Endothelial cell of umbilical vein (primary cell): ENCODE measurements around the gene PFKL. TPM values are rescaled to one million over a fixed set of nuclear protein-coding genes. Genes with fewer than 3 reads are reported as not detected.
"Not testable (repeated sequence)": the region's sequence is repeated elsewhere in the genome, so short reads cannot be mapped to it uniquely, and the experiment has no call there.

Experiments
- BruUV-seq: library from RNA; stranded (reverse); fragments of 400-500 nt; replicated peaks from 2 replicates; lab custom pipeline; 2021; lab: Mats Ljungman, UMichigan
- CTCF ChIA-PET: fragments of 300-600, 350-600 bp; sonication (Branson Sonifier 250); formaldehyde crosslinking; loops from one replicate; lab custom pipeline; 2021; ENCODE audit warnings: antibody characterized with exemption, inconsistent platforms; lab: Charles Lee
- POLR2A ChIA-PET: fragments of 300-600, 350-600 bp; sonication (Branson Sonifier 250); formaldehyde crosslinking; loops from one replicate; lab custom pipeline; 2021; ENCODE audit warnings: antibody characterized with exemption, inconsistent platforms; lab: Charles Lee
- DNase-seq: peaks from one replicate; pipeline ENCODE4 v3.0.0-alpha.2; 2011; ENCODE audit warnings: low read depth, low spot score
- FAIRE-seq: peaks from 2 replicates; lab custom pipeline; 2011; peaks lifted over from hg19 to GRCh38; lab: Jason Lieb, UNC
- H2AFZ ChIP-seq: 2 replicates; pipeline ENCODE4 v1.6.0; 2012; ENCODE audit warnings: low read depth, low read length, control low read depth, inconsistent platforms
- H3K27ac ChIP-seq: 2 replicates; pipeline ENCODE4 v1.5.1; 2011; ENCODE audit warnings: low read depth, mild to moderate bottlenecking, control low read depth, low read length, moderate library complexity; ENCODE audit not compliant: insufficient read depth
- H3K27me3 ChIP-seq, 2 experiments: 2 replicates each; pipeline versions ENCODE4 v1.6.0 to v1.6.1; 2011; ENCODE audit warnings: low read length in 2 of 2, mixed read lengths in 1 of 2; ENCODE audit not compliant: control insufficient read depth in 2 of 2, insufficient read depth in 2 of 2
- H3K36me3 ChIP-seq, 2 experiments: 2 replicates in 1 of 2; 3 replicates in 1 of 2; pipeline ENCODE4 v1.5.1; 2011; ENCODE audit warnings: low read length in 2 of 2, mild to moderate bottlenecking in 1 of 2, moderate library complexity in 1 of 2; ENCODE audit not compliant: control insufficient read depth in 2 of 2, insufficient read depth in 2 of 2; ENCODE audit errors: extremely low read depth in 1 of 2
- H3K4me1 ChIP-seq: 3 replicates; pipeline ENCODE4 v1.5.1; 2011; ENCODE audit warnings: mild to moderate bottlenecking, low read length; ENCODE audit not compliant: control insufficient read depth, insufficient read depth; ENCODE audit errors: extremely low read depth
- H3K4me2 ChIP-seq: 2 replicates; pipeline ENCODE4 v1.6.1; 2011; ENCODE audit warnings: low read length, control low read depth, mixed read lengths; ENCODE audit not compliant: insufficient read depth
- H3K4me3 ChIP-seq, 3 experiments: fragments of 200-600 bp in 1 of 3; sonication (generic), shearing (Covaris generic) in 1 of 3; replicated peaks in 1 of 3; 2 replicates each; pipeline ENCODE4 v1.5.1; 2011 to 2016; ENCODE audit warnings: control low read depth in 3 of 3, low read length in 3 of 3, mild to moderate bottlenecking in 2 of 3, inconsistent platforms in 1 of 3, low read depth in 1 of 3, moderate library complexity in 1 of 3; ENCODE audit not compliant: insufficient read depth in 1 of 3
- H3K79me2 ChIP-seq: 2 replicates; pipeline ENCODE4 v1.6.0; 2012; ENCODE audit warnings: low read length, inconsistent platforms; ENCODE audit not compliant: control insufficient read depth, insufficient read depth
- H3K9ac ChIP-seq: replicated peaks from 2 replicates; pipeline ENCODE3; 2011; ENCODE audit warnings: low read length, control low read depth; ENCODE audit not compliant: insufficient read depth; ENCODE audit errors: extremely low read depth
- H3K9me1 ChIP-seq: replicated peaks from 3 replicates; pipeline ENCODE4 v1.6.0; 2011; ENCODE audit warnings: mild to moderate bottlenecking, low read length; ENCODE audit not compliant: control insufficient read depth, insufficient read depth; ENCODE audit errors: extremely low read depth
- H3K9me3 ChIP-seq: replicated peaks from 2 replicates; pipeline ENCODE4 v1.5.1; 2012; ENCODE audit warnings: low read length, inconsistent platforms; ENCODE audit not compliant: control insufficient read depth, insufficient read depth
- H4K20me1 ChIP-seq: replicated peaks from 2 replicates; pipeline ENCODE3; 2011; ENCODE audit warnings: mild to moderate bottlenecking, low read length; ENCODE audit not compliant: control insufficient read depth, insufficient read depth; ENCODE audit errors: extremely low read depth
- EZH2 ChIP-seq: IDR thresholded peaks from 2 replicates; pipeline ENCODE4 v1.6.1; 2012; ENCODE audit warnings: borderline replicate concordance, low read depth, mild to moderate bottlenecking, moderate library complexity, low read length, inconsistent platforms; ENCODE audit not compliant: severe bottlenecking
- FOS ChIP-seq: IDR thresholded peaks from 2 replicates; pipeline ENCODE4 v1.6.1; 2011; ENCODE audit warnings: mild to moderate bottlenecking, low read length, moderate library complexity, borderline replicate concordance; ENCODE audit not compliant: insufficient read depth
- GATA2 ChIP-seq: IDR thresholded peaks from 2 replicates; pipeline ENCODE4 v1.7.0; 2011; ENCODE audit warnings: low read depth, mild to moderate bottlenecking, moderate library complexity, mixed read lengths, low read length; ENCODE audit not compliant: insufficient read length, insufficient read depth
- JUN ChIP-seq: IDR thresholded peaks from 2 replicates; pipeline ENCODE4 v1.6.1; 2011; ENCODE audit warnings: borderline replicate concordance, low read depth; ENCODE audit not compliant: insufficient read length, insufficient read depth
- MYC ChIP-seq: IDR thresholded peaks from one replicate; pipeline ENCODE4 v1.6.1; 2011; ENCODE audit warnings: mild to moderate bottlenecking, low read depth, low read length
- POLR2A ChIP-seq: IDR thresholded peaks from 2 replicates; pipeline ENCODE4 v1.6.1; 2012; ENCODE audit warnings: low read depth, mild to moderate bottlenecking, control low read depth, low read length
- POLR2AphosphoS5 ChIP-seq: IDR thresholded peaks from 2 replicates; pipeline ENCODE4 v1.6.1; 2012; ENCODE audit warnings: low read depth, mild to moderate bottlenecking, control low read depth, low read length, moderate library complexity; ENCODE audit not compliant: insufficient read depth
- dilution Hi-C: fragments of 300-500 bp; cut with MboI; formaldehyde crosslinking; loops from one replicate; pipeline ENCODE4 v1.15.0; 2019; ENCODE audit warnings: low sequenced_read_pairs; ENCODE audit not compliant: extremely low pct_ligation_motif_present
- intact Hi-C: fragments of 100-400 bp; cut with micrococcal nuclease; formaldehyde crosslinking; loops from one replicate; pipeline ENCODE4 v1.10.0; 2022
- polyA plus RNA-seq, 4 experiments: library from polyadenylated mRNA; depleted of rRNA in 3 of 4; stranded (reverse) in 3 of 4; unstranded in 1 of 4; fragments of >200 nt; gene quantifications; 2 replicates each; pipeline versions ENCODE4 v1.2.1 to v1.2.3, GENCODE V29; 2011 to 2012; ENCODE audit warnings: missing spikeins in 1 of 4
- total RNA-seq: library from RNA; stranded (reverse); gene quantifications from 2 replicates; pipeline ENCODE4 v1.2.3, GENCODE V29; 2021
- TF ChIP-seq, protein P1 (sequence below), 2 donors: IDR thresholded peaks; 1 replicate in 1 of 2; 2 replicates in 1 of 2; pipeline ENCODE4 v1.5.1; 2011; ENCODE audit warnings: low read length in 2 of 2, mild to moderate bottlenecking in 2 of 2, moderate library complexity in 2 of 2, control low read depth in 1 of 2, inconsistent platforms in 1 of 2, low read depth in 1 of 2; ENCODE audit not compliant: insufficient read depth in 1 of 2; ENCODE audit errors: extremely low read depth in 1 of 2
- TF ChIP-seq, protein P2 (sequence below): IDR thresholded peaks from 2 replicates; pipeline ENCODE4 v1.6.1; 2011; ENCODE audit not compliant: insufficient read depth, insufficient read length

PFKL gene
- total and polyA plus RNA-seq, 2 donors (not counting 3 experiments of a cell fraction or from before 2014, with no cell fraction given): 137 to 154 TPM

DNA sequence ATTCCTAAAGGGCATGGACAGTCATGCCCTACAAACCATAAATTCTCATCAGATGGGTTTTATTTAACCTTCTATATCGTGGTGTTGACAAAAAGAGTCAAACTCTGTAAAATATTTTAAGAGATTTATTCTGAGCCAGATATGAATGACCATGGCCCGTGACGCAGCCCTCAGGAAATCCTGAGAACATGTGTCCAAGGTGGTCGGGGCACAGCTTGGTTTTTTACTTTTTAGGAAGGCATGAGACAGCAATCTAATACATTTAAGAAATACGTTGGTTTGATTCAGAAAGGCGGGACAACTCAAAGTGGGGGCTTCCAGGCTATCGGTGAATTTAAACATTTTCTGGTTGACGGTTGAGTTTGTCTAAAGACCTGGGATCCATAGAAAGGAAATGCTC lies 43.1 kb downstream of the PFKL start:
- intact Hi-C loops: loop anchor here (10.0 kb wide), 1 partner anchor 112 kb away; the partner anchor contains the start of gene LRRC3
- H3K4me3 ChIP-seq, H3K36me3 ChIP-seq, H3K9me3 ChIP-seq, FAIRE-seq, DNase-seq, POLR2A ChIA-PET, H3K27me3 ChIP-seq, H3K9ac ChIP-seq, dilution Hi-C loops, H2AFZ ChIP-seq, H3K79me2 ChIP-seq, BruUV-seq, CTCF ChIA-PET, H4K20me1 ChIP-seq, H3K4me2 ChIP-seq, H3K9me1 ChIP-seq, H3K27ac ChIP-seq: not testable (repeated sequence)
- peaks cover 13% of the 10 kb centered on the region for H3K4me1 ChIP-seq

DNA sequence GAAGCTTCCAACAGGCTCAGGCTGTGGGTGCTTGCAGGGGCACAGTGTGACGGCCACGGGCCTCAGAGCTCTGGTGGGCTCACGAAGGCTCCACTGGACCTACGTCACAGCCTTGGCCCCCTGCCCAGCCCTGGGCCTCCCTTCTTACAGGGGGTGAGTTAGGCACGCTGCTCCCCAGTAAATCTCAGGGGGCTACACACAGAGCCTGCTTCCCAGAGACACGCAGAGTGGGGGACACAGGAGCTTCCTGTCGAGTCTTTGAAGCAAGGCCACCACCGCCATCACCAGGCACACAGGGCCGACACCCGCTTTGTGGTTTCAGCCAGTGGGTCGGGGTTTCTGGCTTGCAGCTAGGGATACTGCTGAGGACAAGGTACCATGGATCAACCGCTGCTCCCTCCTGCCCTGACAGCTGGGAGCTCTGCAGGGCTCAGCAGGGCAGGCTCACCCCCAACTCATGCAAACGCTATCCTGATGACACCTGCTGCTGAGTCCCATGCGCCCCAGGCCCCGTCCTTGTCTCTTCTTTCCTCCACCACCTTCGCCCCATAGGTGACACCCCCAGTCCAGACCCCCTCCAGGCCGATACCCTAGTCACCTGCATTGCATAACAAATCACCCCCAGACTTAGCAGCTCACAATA lies 44.8 kb downstream of the PFKL start:
- Histone ChIP-seq H3K9ac (no peak overlapping the region), H3K9me1 (no peaks in the 10 kb centered on the region), H3K27me3 (peaks cover 2 to 5% of the 10 kb centered on the region in 2 experiments), H3K4me2 (no peak overlapping the region), H2AFZ (no peak overlapping the region), H3K27ac (no peak overlapping the region), H3K4me1 (peaks cover 7% of the 10 kb centered on the region), H3K79me2 (no peaks in the 10 kb centered on the region), H4K20me1 (no peaks in the 10 kb centered on the region), H3K9me3 (no peaks in the 10 kb centered on the region), H3K36me3 (no peaks in the 10 kb centered on the region), H3K4me3 (no peak overlapping the region)
- POLR2A ChIA-PET: no interaction called here
- TF ChIP-seq, protein P1, sequence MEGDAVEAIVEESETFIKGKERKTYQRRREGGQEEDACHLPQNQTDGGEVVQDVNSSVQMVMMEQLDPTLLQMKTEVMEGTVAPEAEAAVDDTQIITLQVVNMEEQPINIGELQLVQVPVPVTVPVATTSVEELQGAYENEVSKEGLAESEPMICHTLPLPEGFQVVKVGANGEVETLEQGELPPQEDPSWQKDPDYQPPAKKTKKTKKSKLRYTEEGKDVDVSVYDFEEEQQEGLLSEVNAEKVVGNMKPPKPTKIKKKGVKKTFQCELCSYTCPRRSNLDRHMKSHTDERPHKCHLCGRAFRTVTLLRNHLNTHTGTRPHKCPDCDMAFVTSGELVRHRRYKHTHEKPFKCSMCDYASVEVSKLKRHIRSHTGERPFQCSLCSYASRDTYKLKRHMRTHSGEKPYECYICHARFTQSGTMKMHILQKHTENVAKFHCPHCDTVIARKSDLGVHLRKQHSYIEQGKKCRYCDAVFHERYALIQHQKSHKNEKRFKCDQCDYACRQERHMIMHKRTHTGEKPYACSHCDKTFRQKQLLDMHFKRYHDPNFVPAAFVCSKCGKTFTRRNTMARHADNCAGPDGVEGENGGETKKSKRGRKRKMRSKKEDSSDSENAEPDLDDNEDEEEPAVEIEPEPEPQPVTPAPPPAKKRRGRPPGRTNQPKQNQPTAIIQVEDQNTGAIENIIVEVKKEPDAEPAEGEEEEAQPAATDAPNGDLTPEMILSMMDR (IDR thresholded peaks at IDR 0.05; ENCODE audit: extremely low read depth in 1 of 2, insufficient read depth in 1 of 2, low read depth in 1 of 2, low read length in 2 of 2): no peak
- TF ChIP-seq GATA2: no peak
- no peak for TF ChIP-seq EZH2
- TF ChIP-seq POLR2AphosphoS5: no peak
- no peak for TF ChIP-seq JUN
- TF ChIP-seq FOS: no peak
- TF ChIP-seq POLR2A: no peak
- TF ChIP-seq, protein P2, sequence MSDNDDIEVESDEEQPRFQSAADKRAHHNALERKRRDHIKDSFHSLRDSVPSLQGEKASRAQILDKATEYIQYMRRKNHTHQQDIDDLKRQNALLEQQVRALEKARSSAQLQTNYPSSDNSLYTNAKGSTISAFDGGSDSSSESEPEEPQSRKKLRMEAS: no peak
- no peak for TF ChIP-seq MYC
- FAIRE-seq (no peak), DNase-seq (no peak)
- CTCF ChIA-PET: interaction anchor here (0.9 kb wide), 1 partner anchor 449 kb away, joined by 4 read pairs; no protein-coding TSS in a partner anchor
- dilution Hi-C loops (no loop called here), intact Hi-C loops (loop anchor here (10.0 kb wide), 1 partner anchor 110 kb away; the partner anchor contains the start of gene LRRC3)
- no TSS peak for BruUV-seq
